ENCODE data around the gene ANKAR. TPM values are rescaled to one million over a fixed set of nuclear protein-coding genes. Genes with fewer than 3 reads are reported as not detected.
A peak's percentile ranks its signal among the peaks of the same experiment; 100 is the strongest.

The ANKAR gene
- total RNA-seq, 1 experiment from 2014 or later: 2.0 TPM

DNA sequence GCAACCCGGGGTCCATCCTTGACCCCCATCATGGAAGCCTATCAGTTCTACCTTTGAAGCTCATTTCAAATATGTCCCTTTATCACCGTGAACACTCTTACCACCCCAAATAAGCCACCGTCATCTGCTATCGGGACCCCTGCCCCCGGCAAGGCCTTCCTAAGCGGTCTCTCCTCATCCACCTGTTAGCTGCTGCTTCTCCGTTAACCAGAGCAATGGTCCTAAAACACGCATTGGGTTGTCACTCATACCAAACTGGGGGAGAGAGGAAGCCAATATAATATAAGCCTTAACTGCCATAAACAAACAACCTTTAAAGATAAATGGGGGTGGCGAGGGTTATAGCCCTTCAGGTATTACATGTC is 12.5 kb upstream of the ANKAR start:
- Histone ChIP-seq H3T11ph (ENCODE audit: low read length) (no peak overlapping the region), H3K23me2 (ENCODE audit: insufficient read length, low read depth, low read length, poor library complexity, severe bottlenecking) (peaks cover 4% of the 10 kb centered on the region), H2BK15ac (ENCODE audit: low read depth, low read length) (no peak overlapping the region), H3K27me3 (ENCODE audit: insufficient read depth, low read length) (no peaks in the 10 kb centered on the region), H2AK5ac (ENCODE audit: insufficient read length, low read length) (no peak overlapping the region), H2BK120ac (ENCODE audit: low read depth, low read length, poor library complexity, severe bottlenecking) (no peak overlapping the region), H2BK12ac (ENCODE audit: insufficient read length, low read depth, low read length) (no peak overlapping the region), H3K9me3 (ENCODE audit: control insufficient read depth, low read depth, low read length) (no peaks in the 10 kb centered on the region), H4K91ac (ENCODE audit: insufficient read length, low read depth, low read length) (no peak overlapping the region), H3K18ac (ENCODE audit: insufficient read length, low read depth, low read length) (no peak overlapping the region), H3K79me1 (ENCODE audit: insufficient read depth, low read depth, low read length, poor library complexity, severe bottlenecking) (no peaks in the 10 kb centered on the region), H3K56ac (ENCODE audit: insufficient read length, low read depth, low read length) (no peak overlapping the region), H2BK5ac (ENCODE audit: insufficient read length, low read length) (no peak overlapping the region), H3K4me2 (ENCODE audit: insufficient read depth, insufficient read length, low read length) (peak overlapping the region; percentile 96), H4K5ac (ENCODE audit: insufficient read length, low read depth, low read length) (no peak overlapping the region), H3K4ac (ENCODE audit: low read depth, low read length) (no peak overlapping the region), H3K9ac (ENCODE audit: extremely low read depth, insufficient read length, low read length) (peak overlapping the region; percentile 95), H4K20me1 (ENCODE audit: control insufficient read depth, insufficient read depth, insufficient read length) (no peaks in the 10 kb centered on the region), H3K27ac (ENCODE audit: insufficient read length, low read depth, low read length) (no peak overlapping the region), H4K8ac (replicated peaks; ENCODE audit: insufficient read length, low read depth, low read length) (no peak overlapping the region), H2BK20ac (ENCODE audit: low read depth, low read length, poor library complexity, severe bottlenecking) (no peak overlapping the region), H3K23ac (ENCODE audit: insufficient read length, low read depth, low read length) (no peak overlapping the region), H3K79me2 (ENCODE audit: insufficient read depth, low read length) (peaks cover 3% of the 10 kb centered on the region; the same call in 1 of the 2 replicates), H3K14ac (ENCODE audit: insufficient read depth, low read length) (no peak overlapping the region), H3K4me1 (ENCODE audit: insufficient read depth, low read length) (no peaks in the 10 kb centered on the region), H2AFZ (ENCODE audit: low read length) (no peak overlapping the region)
- DNase-seq: no peak
- no CpG with 5 or more reads among the region's 9 CpGs for WGBS (ENCODE audit: extremely low coverage, insufficient read length, low lambda C conversion rate)
- no peaks in the 10 kb centered on the region; the same call in 1 of the 2 replicates for H3K27me3 Mint-ChIP-seq (ENCODE audit: low read depth)
- H3K4me1 Mint-ChIP-seq: no peaks in the 10 kb centered on the region; a peak in 1 of 4 replicates
- H3K36me3 Mint-ChIP-seq (ENCODE audit: insufficient read depth in 1 of 3, low read depth in 3 of 3): peaks cover 0 to 16% (median 14%) of the 10 kb centered on the region in 3 experiments; a peak in 5 of 7 replicates
- H3K27ac Mint-ChIP-seq: no peak overlapping the region
- no peaks in the 10 kb centered on the region for H3K9me3 Mint-ChIP-seq
- TF ChIP-seq, protein P1, sequence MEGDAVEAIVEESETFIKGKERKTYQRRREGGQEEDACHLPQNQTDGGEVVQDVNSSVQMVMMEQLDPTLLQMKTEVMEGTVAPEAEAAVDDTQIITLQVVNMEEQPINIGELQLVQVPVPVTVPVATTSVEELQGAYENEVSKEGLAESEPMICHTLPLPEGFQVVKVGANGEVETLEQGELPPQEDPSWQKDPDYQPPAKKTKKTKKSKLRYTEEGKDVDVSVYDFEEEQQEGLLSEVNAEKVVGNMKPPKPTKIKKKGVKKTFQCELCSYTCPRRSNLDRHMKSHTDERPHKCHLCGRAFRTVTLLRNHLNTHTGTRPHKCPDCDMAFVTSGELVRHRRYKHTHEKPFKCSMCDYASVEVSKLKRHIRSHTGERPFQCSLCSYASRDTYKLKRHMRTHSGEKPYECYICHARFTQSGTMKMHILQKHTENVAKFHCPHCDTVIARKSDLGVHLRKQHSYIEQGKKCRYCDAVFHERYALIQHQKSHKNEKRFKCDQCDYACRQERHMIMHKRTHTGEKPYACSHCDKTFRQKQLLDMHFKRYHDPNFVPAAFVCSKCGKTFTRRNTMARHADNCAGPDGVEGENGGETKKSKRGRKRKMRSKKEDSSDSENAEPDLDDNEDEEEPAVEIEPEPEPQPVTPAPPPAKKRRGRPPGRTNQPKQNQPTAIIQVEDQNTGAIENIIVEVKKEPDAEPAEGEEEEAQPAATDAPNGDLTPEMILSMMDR (conservative IDR thresholded peaks at IDR 0.05): no peak
- H3K4me3 Mint-ChIP-seq: no peak overlapping the region
